ENCODE measurements around the gene PMP22.

The PMP22 gene

DNA sequence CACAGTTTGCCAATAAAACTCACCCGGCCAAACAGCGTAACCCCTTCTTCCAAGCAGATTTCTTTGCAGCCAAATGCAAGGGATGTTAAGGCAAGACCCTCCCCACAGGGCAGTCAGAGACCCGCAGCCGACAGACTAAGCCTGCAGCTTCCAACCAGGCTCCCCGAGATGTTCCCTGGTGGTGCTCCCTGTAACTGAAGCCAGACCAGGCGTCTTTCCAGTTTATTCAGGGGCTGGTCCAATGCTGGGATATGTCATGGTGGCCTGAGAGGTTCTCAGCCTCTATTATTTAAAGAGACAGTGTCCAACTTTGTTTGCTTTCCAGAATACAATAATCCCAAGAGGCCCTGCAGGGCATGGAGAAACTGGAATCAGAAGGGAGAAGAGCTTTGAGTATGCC lies at the start of gene PMP22:
TSS of gene PMP22 (minus strand) at position 196 of the 400 bp plus-strand sequence. CDS start 4,599 bp downstream, outside the sequence.
- no peak for DNase-seq

- no peak for DNase-seq
Observed at GRCh38 chr17:15311996-15312395, 46.9 kb upstream of the PMP22 start.

DNA sequence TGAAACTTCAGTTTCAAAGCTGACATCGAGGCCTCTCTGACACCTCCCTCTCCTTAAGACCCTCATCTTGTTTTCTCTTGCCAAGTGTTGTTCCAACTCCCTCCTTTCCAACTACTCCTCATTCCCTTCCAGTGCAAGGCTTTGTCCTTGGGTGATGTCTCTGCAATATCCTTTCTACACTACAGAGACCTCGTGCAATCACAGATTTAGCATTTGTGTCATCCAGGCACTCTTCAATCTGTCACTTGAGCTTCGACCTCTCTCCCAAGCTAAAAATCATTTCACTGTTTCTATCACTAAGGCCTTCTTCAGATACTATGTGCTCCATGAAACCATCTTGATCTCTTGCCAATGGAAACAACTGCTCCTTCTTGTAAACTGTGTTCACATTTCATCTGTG lies 44.7 kb upstream of the PMP22 start:
- DNase-seq, result no peak

DNA sequence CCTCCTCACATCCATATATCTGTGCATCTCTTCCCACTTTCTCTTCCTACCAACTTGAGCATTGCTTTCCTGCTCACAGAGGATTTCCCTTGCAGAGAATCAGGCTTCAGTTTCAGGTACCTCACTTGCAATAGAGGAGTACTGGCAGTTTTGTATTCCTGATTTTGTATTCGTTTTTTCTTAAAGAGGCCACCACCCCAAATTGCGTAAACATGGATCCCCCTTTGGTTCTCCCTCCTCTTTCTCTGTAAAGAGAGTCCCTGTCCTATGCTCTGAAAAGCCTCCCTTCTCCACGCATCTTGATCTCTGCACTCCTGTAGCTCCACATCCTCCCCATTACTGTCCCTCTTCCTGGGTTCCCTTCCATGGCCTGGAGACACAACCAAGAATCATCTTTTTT lies 44.1 kb upstream of the PMP22 start:
- no peak for DNase-seq

- no peak for DNase-seq
Observed at GRCh38 chr17:15308758-15309157, 43.6 kb upstream of the PMP22 start.

- no peak for DNase-seq
Observed at GRCh38 chr17:15307710-15308111, 42.6 kb upstream of the PMP22 start.

DNA sequence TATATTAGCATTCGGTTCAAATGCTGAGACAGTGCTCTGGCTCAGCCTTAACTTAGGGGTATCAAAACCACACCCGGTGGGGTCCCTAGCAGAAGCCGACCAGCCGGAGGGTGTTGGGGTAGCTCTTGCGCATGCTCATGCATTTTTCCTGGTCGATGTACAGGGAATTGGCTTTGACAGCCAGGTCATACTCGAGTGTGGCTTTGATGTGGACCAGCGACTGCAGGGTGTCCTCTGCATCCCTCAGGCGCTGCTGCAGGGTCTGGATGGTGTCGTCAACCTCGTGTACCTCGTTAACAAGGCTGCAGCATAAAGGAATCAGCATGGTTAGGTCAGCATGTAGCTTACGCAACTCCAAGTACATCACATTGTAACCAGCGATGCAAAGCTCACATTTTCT lies 38.7 kb upstream of the PMP22 start:
- no peak for DNase-seq

DNA sequence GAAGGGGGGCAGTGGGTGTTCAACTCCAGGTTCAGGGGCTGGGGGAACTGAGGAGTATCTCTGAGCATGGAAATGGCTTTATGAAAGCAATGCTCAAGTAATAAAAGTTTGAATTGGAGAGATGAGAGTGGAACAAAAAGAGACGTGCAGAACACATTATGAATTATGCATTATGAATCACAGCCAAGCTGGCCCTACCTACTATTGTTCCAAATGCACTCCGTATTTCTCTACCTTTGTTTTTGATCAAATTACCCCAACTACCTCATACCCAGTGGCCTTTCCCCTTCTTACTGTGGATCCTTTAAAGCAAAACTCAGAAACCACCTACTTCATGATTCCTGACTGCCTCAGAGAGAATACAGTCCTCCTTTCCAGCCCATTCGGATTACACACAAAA lies 38.1 kb upstream of the PMP22 start:
- DNase-seq, result no peak

- DNase-seq, result no peak
Observed at GRCh38 chr17:15301845-15302244, 36.7 kb upstream of the PMP22 start.

DNA sequence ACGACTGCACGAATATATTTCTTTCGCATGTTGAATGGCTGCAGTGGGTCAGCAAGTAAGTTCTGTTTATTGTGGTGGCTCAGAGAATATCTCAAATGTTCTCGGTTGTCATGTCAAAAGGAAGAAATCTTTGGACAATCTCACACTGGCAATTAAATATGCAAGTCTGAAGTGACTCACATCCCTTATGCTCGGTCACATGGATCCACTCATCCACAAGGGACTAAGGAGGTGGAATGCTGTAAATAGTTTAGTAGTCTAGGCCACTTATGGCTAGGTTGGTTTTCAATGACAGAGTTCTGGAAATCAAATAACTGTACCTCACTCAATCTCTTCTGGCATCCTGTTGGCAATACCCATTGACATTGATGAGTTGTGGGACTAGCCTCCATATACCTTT lies 33.0 kb upstream of the PMP22 start:
- DNase-seq, result no peak

- DNase-seq, result no peak
Observed at GRCh38 chr17:15293558-15293957, 28.4 kb upstream of the PMP22 start.

GRCh38 chr17:15291674-15292361 lies 26.7 kb upstream of the PMP22 start:
- no peak for DNase-seq

DNA sequence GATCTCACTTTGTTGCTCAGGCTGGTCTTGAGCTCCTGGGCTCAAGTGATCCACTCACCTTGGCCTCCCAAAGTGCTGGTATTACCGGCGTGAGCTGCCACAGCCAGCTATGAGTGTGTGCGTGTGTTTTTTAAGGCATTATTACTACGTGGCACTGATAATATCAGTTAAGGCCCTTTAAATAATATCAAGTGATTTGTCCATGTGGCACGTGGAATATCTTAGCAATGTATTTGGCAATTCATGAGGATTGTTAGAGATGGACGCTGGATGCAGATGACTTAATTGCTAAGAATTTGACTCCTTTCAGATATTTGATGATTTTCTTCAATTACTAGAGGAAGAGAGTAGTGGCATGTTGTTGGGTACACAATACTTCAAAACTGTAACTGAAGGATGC lies 25.5 kb upstream of the PMP22 start:
- no peak for DNase-seq

DNA sequence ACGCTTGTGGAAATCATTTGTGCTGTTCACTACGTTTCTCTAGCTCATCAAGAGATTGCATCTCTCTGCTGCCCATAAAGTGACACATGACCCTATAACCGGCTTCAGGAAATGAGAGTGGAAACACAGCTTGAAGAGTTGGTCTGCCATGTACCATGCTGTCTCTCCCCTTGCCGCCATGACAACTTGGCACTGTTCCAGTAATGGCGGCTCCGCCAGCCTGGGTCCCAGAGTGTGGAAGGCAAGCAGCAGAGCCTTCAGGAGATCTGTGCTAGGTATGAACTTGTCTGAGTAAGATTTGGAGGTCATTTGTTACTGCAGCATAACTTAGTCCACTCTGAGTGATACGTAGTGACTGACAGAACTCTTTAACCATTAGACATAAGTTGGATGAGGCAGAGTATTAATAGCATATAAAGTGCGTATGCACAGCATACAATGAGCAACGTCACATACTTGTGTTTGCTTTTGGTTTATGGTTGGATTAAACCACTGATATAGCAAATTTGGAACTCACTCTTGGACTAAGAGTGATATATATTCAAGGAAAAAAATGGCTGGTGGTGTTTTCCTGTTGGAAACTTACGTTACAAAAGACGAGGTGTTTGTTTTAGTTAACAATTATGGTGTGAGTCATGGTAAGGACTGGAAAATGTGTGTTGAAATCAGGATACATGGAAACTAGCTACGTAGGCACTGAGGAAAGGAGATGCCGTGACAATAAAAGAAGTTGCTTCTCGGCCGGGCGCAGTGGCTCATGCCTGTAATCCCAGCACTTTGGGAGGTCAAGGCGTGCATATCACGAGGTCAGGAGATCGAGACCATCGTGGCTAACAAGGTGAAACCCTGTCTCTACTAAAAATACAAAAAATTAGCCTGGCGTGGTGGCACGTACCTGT lies 24.4 kb upstream of the PMP22 start:
- no peak for DNase-seq

DNA sequence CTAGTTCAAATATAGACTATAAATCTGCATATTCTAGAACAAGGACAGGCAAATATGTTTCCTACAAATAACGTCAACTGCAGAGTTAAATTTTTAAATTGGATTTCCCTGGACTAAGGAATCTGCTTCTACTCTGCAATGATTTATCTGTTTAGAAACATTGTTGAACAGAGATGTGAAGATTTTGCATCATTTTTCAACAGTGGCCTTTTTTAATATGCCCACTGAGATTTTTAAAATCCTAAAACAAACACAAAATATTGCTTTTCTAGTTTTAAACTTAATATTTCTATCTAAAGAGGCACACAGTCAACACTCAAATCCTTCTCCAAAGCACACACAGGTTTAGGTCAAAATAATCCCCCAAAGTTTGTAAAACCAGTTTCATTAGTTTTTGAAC lies 23.7 kb upstream of the PMP22 start:
- no peak for DNase-seq

- no peak for DNase-seq
Observed at GRCh38 chr17:15287538-15288267, 22.6 kb upstream of the PMP22 start.

- no peak for DNase-seq
Observed at GRCh38 chr17:15285466-15285865, 20.3 kb upstream of the PMP22 start.

DNA sequence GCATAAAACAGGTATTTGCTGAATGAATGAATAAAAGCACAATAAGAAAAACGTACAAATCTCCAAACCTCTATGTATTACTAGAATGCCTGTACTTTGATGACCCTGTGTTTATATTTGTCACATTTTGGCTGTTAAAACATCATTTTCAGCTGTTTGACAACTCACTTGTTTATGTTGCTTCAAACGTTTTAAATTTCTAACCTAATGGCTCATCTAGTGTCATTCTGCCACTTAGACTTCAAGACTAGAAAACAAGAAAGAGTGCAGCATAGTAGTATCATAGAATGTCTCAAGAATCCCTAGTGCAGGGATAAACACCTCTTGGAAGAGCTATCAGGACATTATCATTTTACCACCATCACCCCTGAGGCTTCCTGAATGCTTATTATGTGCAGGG lies 19.4 kb upstream of the PMP22 start:
- DNase-seq, result no peak

DNA sequence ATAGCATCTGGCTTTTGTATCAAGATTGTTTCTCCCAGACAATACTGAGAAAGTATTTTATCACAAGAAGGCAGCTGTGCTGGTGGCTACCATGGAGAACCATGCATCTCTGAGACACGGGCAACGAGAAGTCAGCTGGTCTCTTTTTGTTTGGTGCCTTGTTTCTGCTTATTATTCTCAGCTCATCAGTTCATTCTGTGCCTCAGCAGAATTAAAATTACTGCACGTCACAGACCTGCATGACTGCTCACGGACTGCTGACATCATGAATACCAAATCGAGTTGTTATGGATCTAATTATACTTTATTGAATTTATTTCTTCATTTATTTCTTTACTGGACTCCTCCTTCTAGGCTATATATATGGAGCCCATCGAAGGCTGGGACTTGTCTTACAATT lies 19.0 kb upstream of the PMP22 start:
- DNase-seq, result no peak

DNA sequence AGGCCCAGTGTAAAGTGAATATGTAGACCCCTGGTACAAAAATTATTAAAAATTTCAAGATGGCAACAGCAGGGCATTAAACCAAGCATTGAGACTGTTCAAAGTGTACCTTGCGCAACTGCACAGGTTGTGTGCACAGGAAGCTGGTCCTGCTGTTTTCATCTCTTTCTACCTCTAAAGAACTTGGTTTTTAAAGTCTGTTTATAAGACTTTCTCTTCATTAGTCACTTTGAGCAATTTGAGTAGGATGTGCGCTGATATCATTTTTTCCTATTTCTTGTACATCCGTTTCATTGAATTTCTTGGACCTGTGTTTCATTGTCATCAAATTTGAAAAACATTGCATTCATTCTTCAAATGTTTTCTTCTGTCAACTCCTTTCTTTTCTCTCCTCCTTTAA lies 16.8 kb upstream of the PMP22 start:
- no peak for DNase-seq

DNA sequence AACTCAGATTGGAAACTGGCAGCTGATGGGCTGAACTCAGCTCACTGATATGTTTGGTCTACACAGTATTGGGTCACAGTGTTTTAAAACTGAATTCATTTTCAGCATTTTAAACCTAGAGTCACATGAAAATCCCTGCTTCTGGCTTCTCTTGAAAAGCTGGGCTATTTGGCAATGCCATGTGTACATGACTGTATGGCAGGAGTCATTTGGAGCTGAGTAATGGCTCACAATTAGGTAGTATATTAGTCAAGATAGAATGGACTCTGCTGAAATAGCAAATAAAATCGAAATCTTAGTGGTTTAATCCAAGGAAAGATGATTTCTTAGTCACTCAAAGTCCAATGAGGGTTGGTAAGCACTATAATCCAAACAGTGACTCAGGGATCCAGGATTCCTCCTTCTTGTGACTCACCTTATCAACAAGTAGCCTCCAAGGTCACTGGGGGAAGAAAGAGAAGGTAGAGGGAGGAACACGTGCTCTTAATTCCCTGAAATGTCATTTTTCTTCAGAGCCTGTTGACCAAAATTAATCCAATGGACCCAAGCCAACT lies 13.9 kb upstream of the PMP22 start:
- no peak for DNase-seq

DNA sequence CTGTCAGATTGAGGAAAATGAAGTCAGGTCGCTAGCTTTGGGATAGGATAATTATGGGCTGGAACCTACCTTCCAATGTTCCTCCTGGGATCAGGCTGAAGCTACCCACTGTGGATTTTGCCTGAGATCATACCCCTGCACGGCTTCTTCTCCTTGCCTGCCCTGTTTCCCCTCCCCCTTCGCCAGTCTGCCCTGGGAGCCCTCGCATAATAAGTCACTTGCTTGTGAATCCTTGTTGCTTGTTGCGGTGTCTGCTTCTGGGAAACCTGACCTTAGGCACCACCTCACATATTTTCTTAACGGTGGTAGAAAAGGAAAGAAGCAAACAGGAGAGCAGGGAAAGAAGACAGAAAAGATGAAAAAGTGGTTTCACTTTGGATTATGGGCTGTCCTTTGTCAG lies 13.3 kb upstream of the PMP22 start:
- no peak for DNase-seq

DNA sequence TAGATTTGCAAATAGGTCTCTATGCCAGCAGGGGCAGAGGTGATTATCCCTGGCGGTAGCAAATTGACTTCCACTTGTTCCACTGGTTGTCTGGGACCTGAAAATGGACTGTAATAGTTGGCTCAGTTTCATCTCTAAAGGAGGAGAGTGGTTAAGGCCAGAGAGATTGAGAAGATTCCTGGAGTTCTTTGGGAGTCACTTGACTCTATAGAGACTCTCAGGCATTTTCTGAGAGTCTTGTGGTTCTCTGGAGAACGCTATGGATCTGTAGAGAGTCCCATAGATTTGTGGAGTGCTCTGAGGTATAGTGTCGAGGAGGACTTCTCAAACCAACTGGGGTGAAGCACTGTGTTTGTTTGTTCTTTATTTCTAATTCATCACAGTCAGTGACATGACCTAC lies 8.9 kb upstream of the PMP22 start:
- no peak for DNase-seq
